ENCODE measurements around the gene SCN4B.

The SCN4B gene

DNA sequence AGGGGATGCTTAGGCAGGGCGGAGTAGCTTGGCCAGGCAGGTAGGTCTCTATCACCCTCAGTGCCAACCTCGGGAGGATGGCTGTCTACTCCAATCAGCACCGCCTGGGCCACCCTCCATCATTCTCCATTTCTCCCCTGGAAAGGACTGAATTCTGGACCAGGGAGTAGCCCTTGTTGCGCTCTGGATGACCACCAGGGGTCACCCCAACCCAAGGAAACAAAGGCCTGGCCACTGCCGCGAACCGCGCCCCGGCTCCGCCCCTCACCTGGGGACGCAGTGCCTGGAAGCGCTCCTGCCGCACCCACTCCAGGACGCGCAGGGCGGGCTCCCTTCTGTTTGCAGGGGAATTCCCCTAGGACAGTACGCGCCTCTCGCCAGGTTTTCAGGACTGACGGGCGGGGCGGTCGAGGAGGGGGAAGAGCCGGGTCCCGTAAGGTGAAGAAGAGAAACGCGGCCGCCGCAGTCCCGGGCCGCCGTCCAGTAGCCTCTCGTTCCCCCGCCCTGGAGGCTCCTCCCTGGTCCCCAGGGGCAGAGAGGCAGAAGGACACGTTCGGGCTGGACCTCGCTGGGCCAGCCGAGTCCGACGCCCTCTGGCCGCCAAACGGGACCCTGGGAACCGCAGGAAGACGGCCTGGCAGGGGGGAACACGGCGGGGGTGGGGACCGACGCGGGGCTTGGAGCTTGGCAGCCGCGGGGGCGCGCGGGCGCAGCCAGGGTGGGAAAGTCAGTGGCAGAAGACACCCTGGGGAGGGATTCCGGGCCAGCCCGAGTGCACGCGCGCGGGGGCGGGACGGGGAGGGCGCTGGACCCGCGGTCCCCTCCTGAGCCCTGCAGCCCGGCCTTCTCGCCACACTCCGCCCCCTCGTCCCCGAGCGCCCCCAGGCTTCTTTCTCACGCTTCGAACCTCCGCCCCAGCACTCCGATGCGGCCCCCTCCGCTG lies 7.1 kb downstream of the SCN4B start:
- TF ChIP-seq, protein P1, sequence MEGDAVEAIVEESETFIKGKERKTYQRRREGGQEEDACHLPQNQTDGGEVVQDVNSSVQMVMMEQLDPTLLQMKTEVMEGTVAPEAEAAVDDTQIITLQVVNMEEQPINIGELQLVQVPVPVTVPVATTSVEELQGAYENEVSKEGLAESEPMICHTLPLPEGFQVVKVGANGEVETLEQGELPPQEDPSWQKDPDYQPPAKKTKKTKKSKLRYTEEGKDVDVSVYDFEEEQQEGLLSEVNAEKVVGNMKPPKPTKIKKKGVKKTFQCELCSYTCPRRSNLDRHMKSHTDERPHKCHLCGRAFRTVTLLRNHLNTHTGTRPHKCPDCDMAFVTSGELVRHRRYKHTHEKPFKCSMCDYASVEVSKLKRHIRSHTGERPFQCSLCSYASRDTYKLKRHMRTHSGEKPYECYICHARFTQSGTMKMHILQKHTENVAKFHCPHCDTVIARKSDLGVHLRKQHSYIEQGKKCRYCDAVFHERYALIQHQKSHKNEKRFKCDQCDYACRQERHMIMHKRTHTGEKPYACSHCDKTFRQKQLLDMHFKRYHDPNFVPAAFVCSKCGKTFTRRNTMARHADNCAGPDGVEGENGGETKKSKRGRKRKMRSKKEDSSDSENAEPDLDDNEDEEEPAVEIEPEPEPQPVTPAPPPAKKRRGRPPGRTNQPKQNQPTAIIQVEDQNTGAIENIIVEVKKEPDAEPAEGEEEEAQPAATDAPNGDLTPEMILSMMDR (IDR thresholded peaks at IDR 0.05; ENCODE audit: extremely low read depth, insufficient read depth, missing control alignments) = peak; percentile 89
- in situ Hi-C loops (cut with MboI; ENCODE audit: low pct_unique_long_range_greater_than_20kb, low sequenced_read_pairs, unreplicated experiment) = no loop called here
- peak; percentile 97 for DNase-seq (ENCODE audit: low spot score)

- in situ Hi-C loops (cut with MboI; ENCODE audit: low pct_unique_long_range_greater_than_20kb, low sequenced_read_pairs, unreplicated experiment) = no loop called here
- no peak for DNase-seq (ENCODE audit: low spot score)
- TF ChIP-seq, protein P1 (IDR thresholded peaks at IDR 0.05; ENCODE audit: extremely low read depth, insufficient read depth, missing control alignments) = no peak
Measured at GRCh38 chr11:118144301-118145268, 8.0 kb downstream of the SCN4B start.

DNA sequence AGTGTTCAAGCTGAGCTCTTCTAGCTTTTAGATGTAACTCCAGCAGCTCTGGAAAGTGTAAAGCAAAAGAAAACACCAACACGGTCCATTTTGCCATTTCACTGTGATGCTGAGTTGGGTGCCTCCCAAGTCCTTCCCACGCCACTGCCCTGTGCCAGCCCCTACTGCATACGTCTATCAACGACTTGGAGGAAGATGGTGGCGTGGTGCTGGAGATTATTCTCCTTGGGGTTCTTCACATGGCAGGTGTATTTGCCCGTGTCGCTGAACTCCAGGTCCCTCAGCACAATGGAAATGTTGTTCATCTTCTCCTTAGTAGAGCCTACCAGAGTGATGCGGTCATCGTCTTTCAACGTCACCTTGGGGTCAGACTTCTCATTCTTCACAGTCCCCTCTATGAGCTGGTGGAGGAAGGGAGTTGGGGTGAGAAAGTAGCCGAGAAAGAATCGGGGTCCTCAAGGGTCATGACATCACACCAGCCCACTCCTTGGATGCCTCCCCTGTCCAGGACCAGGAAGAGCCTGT lies 8.9 kb downstream of the SCN4B start:
- in situ Hi-C loops (cut with MboI; ENCODE audit: low pct_unique_long_range_greater_than_20kb, low sequenced_read_pairs, unreplicated experiment) = no loop called here
- no peak for DNase-seq (ENCODE audit: low spot score)
- TF ChIP-seq, protein P1 (IDR thresholded peaks at IDR 0.05; ENCODE audit: extremely low read depth, insufficient read depth, missing control alignments) = no peak

DNA sequence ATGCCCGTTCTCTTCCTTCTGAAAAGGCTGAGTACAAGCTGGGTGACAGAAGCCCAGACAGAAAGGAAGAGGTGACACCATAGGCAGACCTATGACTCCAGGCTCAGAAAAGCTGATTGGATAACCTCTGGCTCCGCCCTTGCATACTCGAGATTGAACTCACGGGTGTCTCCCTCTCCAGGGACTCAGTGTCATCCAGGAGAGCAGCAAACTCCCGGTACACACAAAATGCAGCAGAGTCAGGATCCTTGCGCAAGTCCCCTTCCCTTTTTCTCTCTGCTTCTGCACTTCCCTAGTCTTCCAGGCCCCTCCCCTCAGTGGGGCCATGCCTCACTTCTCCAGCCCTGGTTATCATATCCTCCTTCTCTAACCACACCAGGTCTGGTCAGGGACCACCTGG lies 9.8 kb downstream of the SCN4B start:
- in situ Hi-C loops (cut with MboI; ENCODE audit: low pct_unique_long_range_greater_than_20kb, low sequenced_read_pairs, unreplicated experiment) = no loop called here
- no peak for DNase-seq (ENCODE audit: low spot score)
- TF ChIP-seq, protein P1 (IDR thresholded peaks at IDR 0.05; ENCODE audit: extremely low read depth, insufficient read depth, missing control alignments) = no peak

DNA sequence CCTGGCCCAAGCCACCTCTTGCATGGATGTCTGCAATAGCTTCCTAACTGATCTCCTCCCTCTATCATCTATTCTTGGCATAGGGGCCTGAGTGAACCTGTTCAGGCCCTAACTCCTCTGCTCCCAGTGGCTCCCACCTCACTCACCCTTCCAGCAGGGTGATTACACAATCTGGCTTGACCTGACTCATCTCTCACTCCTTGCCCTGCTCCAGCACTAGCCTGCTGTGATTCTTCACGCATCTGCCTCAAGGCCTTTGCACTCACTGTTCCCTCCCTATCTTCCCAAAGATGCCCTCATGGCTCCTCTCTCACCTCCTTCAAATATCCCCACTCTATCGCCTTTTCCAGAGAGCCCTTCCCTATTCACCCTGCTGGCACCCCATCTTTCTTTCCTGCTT lies 10.5 kb downstream of the SCN4B start:
- TF ChIP-seq, protein P1 (IDR thresholded peaks at IDR 0.05; ENCODE audit: extremely low read depth, insufficient read depth, missing control alignments) = no peak
- DNase-seq (ENCODE audit: low spot score) = no peak
- in situ Hi-C loops (cut with MboI; ENCODE audit: low pct_unique_long_range_greater_than_20kb, low sequenced_read_pairs, unreplicated experiment) = no loop called here

DNA sequence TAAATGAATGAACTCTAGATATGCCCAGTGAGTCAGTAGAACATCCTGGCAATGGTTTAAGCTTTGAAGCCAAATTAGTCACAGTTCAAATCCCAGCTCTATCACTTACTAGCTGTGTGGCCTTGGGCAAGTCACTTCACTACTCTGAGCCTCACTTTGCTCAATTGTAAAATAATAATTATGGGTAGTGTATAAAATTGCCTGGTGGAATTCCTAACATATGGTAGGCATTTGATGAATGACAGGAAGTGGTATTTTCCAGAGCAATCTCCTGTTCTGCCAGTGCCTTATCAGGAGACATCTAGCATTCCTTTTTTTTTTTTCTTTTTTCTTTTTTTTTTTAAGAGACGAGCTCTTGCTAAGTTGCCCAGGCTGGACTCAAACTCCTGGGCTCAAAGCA lies 13.0 kb downstream of the SCN4B start:
- TF ChIP-seq, protein P1 (IDR thresholded peaks at IDR 0.05; ENCODE audit: extremely low read depth, insufficient read depth, missing control alignments) = no peak
- in situ Hi-C loops (cut with MboI; ENCODE audit: low pct_unique_long_range_greater_than_20kb, low sequenced_read_pairs, unreplicated experiment) = no loop called here
- DNase-seq (ENCODE audit: low spot score) = no peak

Measured in GM13977 (cell line).